Measurements from ENCODE around the gene NR2C2AP. TPM values are rescaled to one million over a fixed set of nuclear protein-coding genes. Genes with fewer than 3 reads are reported as not detected.
A peak's percentile ranks its signal among the peaks of the same experiment; 100 is the strongest.

Gene NR2C2AP
- total and polyA plus RNA-seq, 3 donors from 2014 or later, result 7.0 to 9.6 (median 9.4) TPM

DNA sequence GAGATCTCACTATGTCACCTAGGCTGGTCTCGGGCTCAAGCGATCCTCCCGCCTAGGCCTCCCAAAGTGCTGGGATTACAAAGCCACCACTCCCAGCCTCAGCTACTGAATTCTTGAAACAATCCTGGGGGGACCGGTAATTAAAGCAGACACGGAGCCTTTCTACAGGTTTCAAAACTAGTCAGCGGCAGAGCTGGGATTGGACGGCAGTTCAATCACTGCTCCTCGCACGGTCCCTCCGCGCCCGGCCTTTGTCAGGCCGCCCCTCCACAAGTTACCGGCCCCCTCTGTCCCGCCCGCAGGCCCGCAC is 11.5 kb downstream of the NR2C2AP start:
- 0 to 1% methylated on average over 13 to 17 of the region's 17 CpGs for WGBS, 2 donors
- H3K9me3 ChIP-seq, result no peaks in the 10 kb centered on the region
- H3K4me3 ChIP-seq, result peak overlapping the region; percentile 66 to 86
- peak overlapping the region; percentile 98 to 99 for H3K27ac ChIP-seq
- no peaks in the 10 kb centered on the region for H3K36me3 ChIP-seq (ENCODE audit: low read depth, missing control alignments)
- H3K4me1 ChIP-seq, result peaks cover 17% of the 10 kb centered on the region
- DNase-seq, result no peak
- TF ChIP-seq, protein P1, sequence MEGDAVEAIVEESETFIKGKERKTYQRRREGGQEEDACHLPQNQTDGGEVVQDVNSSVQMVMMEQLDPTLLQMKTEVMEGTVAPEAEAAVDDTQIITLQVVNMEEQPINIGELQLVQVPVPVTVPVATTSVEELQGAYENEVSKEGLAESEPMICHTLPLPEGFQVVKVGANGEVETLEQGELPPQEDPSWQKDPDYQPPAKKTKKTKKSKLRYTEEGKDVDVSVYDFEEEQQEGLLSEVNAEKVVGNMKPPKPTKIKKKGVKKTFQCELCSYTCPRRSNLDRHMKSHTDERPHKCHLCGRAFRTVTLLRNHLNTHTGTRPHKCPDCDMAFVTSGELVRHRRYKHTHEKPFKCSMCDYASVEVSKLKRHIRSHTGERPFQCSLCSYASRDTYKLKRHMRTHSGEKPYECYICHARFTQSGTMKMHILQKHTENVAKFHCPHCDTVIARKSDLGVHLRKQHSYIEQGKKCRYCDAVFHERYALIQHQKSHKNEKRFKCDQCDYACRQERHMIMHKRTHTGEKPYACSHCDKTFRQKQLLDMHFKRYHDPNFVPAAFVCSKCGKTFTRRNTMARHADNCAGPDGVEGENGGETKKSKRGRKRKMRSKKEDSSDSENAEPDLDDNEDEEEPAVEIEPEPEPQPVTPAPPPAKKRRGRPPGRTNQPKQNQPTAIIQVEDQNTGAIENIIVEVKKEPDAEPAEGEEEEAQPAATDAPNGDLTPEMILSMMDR (IDR thresholded peaks at IDR 0.05), result no peak
- TF ChIP-seq POLR2A (IDR thresholded peaks at IDR 0.05), result no peak
- intact Hi-C loops (cut with DNase I; ENCODE audit: low total_unique reads), result no loop called here
- H3K27me3 ChIP-seq, result no peaks in the 10 kb centered on the region

DNA sequence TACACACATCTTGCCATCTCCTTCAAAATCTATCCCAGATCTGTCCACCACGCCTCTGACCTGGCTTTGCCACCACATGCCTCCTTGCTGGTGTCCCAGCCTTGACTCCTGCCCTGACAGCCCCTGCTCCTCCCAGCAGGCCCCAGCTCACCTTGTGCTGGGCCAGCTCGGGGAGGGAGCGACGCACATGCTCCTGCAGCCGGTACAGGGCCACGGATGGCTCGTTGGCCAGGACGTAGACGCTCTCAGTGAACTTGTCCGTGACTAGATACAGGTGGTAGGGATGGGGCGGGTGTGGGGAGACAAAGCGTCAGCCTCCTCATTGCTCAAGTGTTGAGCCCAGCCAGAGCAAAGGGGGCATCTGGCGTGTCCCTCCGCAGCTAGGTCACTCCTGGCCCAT is 16.5 kb downstream of the NR2C2AP start:
- Histone ChIP-seq H3K4me1 (peaks cover 8% of the 10 kb centered on the region), H3K9me3 (no peaks in the 10 kb centered on the region), H3K27me3 (no peaks in the 10 kb centered on the region), H3K4me3 (no peak overlapping the region), H3K27ac (no peak overlapping the region), H3K36me3 (ENCODE audit: low read depth, missing control alignments) (no peaks in the 10 kb centered on the region)
- no peak for TF ChIP-seq POLR2A (IDR thresholded peaks at IDR 0.05)
- TF ChIP-seq, protein P1 (IDR thresholded peaks at IDR 0.05), result no peak
- intact Hi-C loops (cut with DNase I; ENCODE audit: low total_unique reads), result no loop called here
- WGBS, 2 donors, result 90 to 92% methylated on average over 13 to 14 of the region's 14 CpGs
- DNase-seq, result no peak

DNA sequence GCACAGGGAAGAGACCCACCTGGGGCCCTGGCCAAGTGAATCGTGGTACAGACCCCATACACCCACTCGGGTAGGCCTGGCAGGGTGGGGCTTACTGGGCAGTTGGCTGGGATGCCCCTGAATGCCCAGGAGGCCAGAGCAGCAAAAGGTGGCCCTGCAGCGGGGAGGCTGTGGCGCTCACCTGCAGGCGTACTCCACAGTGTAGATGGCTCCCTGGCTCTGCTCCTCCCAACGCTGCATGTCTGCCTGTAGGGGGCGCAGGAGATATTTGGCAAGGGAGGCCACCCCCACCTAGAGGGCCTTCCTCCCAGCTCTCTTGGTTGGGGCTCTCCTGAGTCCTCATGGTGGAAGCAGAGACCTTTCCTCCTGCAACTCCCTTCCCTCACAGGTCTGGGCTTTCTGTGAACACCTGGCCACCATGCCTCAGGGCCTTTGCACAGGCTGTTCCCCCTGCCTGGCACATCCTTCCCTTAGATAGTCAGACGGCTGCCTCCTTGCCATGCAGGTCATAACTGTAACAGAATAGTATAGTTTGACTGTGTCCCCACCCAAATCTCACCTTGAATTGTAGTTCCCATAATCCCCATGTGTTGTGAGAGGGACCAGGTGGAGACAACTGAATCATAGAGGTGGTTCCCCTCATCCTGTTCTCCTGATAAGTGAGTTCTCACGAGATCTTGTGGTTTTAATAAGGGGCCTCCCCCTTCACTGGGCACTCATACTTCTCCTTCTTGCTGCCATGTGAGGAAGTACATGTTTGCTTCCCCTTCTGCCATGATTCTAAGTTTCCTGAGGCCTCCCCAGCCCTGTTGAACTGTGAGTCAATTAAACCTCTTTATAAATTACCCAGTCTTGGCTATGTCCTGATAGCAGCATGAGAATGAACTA is 17.1 kb downstream of the NR2C2AP start:
- intact Hi-C loops (cut with DNase I; ENCODE audit: low total_unique reads), result no loop called here
- H3K9me3 ChIP-seq, result no peaks in the 10 kb centered on the region
- H3K36me3 ChIP-seq (ENCODE audit: low read depth, missing control alignments), result no peaks in the 10 kb centered on the region
- no peak overlapping the region for H3K27ac ChIP-seq
- H3K4me1 ChIP-seq, result peaks cover 5% of the 10 kb centered on the region
- no peaks in the 10 kb centered on the region for H3K27me3 ChIP-seq
- 73 to 92% methylated on average over 2 to 9 of the region's 9 CpGs for WGBS, 2 donors
- DNase-seq, result peak; percentile 23
- no peak overlapping the region for H3K4me3 ChIP-seq
- TF ChIP-seq, protein P1 (IDR thresholded peaks at IDR 0.05), result peak in 2 of 3 experiments; percentile 13 to 34
- TF ChIP-seq POLR2A (IDR thresholded peaks at IDR 0.05), result no peak

DNA sequence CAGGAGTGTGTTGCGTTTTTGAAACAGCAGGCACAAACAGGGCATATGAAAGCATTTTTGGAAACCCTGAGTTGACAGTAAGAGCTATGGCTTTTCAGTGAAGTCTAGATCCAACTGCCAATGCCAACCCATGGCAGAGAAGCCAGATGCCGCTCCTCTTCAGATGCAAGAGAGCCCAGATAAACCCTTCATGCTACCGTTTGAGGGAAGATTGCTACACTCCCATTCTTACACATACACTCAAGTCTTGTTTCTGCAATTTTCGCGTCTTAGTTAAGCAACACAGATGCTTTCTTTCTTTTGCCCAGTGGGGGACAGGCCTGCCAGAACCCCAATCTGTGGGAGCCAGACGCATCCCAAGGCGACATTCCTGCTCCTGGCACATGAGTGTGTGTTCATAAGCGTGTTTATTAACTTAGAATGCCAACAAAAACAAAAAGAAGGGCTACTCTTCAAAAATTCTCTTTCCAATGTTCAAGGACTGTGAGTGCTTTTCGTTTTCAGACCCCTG is 21.7 kb downstream of the NR2C2AP start:
- Histone ChIP-seq H3K27me3 (no peaks in the 10 kb centered on the region), H3K9me3 (no peaks in the 10 kb centered on the region), H3K4me1 (no peaks in the 10 kb centered on the region), H3K36me3 (ENCODE audit: low read depth, missing control alignments) (no peaks in the 10 kb centered on the region), H3K27ac (no peak overlapping the region), H3K4me3 (no peak overlapping the region)
- intact Hi-C loops (cut with DNase I; ENCODE audit: low total_unique reads), result no loop called here
- no peak for DNase-seq
- WGBS, 2 donors, result 79 to 85% methylated on average over 9 of the region's 9 CpGs
- TF ChIP-seq POLR2A (IDR thresholded peaks at IDR 0.05), result no peak
- TF ChIP-seq, protein P1 (IDR thresholded peaks at IDR 0.05), result no peak

All from testis (tissue), 3 donors.